ENCODE results near the gene UBASH3B.

UBASH3B gene

GRCh38 chr11:122747351-122747781, 91.8 kb downstream of the UBASH3B start:
- no peak overlapping the region for H3K4me3 ChIP-seq (ENCODE audit: low read length)
- TF ChIP-seq ZNF274 (IDR thresholded peaks at IDR 0.05; ENCODE audit: low read depth, low read length) = no peak

DNA sequence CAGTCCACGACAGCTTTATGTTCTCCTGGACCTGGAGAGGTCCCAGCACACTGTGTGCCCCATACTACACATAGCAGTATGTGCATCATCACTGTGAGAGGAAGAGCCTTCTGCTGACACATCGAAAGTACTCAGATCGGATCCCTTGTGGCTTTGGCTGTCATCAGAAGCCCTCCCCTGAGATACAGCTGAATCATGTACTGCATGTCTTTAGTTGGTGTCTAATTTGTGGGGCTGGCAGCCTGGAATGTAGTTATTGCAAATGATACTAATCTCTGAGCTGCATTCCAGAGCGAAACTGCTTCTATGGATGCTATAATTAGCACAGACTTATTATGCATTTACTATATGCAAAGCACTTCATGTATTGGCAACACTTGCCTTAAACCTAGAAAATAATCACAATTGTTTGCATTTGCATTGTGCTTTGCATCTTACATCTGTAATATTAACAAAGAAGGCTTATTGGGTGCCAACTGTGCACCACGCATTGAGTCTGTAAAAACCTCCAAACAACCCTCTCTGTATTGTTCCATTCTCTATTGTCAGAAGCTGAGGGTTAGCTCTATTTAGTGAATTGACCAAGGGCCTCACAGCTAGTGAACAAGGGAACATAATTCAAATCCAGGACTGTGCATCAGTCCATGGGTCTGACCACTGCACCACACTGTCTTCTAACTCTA, 93.6 kb downstream of the UBASH3B start:
- TF ChIP-seq ZNF274 (IDR thresholded peaks at IDR 0.05; ENCODE audit: low read depth, low read length) = no peak
- H3K4me3 ChIP-seq (ENCODE audit: low read length) = no peak overlapping the region

DNA sequence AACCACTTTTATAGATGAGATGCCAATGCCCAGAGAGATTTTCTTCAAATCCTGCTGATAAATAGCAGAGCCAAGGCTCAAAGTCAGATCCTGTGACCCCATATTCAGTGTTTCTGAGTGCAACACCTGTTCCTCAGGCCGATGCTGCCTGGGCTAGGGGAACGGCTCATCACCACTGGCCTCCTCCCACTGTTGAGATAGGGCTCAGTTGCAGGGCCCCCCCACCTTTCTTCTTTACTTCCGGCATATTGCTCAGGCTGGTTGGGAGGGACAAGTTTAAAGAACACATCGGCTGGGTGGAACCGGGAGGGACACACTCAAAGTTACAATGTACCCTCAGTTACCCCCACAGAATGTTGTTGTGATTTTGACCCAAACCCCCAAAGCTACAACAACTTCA, 94.5 kb downstream of the UBASH3B start:
- TF ChIP-seq ZNF274 (IDR thresholded peaks at IDR 0.05; ENCODE audit: low read depth, low read length) = no peak
- H3K4me3 ChIP-seq (ENCODE audit: low read length) = no peak overlapping the region

DNA sequence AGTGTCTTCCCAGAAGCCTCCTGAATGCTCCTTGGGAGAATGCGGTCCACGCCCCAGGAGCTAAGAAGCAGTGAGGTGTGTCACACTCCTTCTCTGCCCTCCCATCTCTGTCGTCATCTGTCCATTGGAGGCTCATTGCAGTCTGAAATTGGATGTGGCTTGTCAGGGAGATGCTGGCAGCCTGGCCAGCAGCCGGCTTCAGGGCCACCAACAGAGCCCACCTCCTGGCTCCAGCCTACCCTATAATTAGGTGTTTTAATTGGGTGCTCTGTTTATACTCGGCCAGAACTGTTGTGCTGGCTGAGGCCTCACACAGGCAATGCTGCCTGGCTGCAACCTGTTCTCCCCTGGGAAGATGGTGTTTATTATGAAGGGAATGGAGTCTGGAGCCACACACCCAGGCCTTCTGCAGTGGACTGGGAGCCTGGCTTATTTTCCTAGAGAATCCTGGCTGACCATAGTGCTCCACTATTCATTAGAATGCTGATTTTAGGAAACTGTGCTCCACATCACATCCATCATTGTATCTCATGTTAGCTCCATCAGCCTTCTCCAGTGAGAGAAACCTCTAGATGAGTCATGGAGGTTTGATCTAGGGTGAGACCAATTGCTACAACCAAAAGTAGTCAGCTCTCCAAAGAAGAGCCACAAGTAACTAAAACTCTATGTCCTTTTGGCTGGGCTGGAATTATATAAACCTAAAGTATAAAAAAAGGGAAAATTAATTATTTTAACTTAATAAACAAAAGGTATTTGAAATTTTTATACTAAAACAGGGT, 96.0 kb downstream of the UBASH3B start:
- no peak overlapping the region for H3K4me3 ChIP-seq (ENCODE audit: low read length)
- no peak for TF ChIP-seq ZNF274 (IDR thresholded peaks at IDR 0.05; ENCODE audit: low read depth, low read length)

- TF ChIP-seq ZNF274 (IDR thresholded peaks at IDR 0.05; ENCODE audit: low read depth, low read length) = no peak
- H3K4me3 ChIP-seq (ENCODE audit: low read length) = no peak overlapping the region
These were observed 98.5 kb downstream of the UBASH3B start for GRCh38 chr11:122754028-122754427.

DNA sequence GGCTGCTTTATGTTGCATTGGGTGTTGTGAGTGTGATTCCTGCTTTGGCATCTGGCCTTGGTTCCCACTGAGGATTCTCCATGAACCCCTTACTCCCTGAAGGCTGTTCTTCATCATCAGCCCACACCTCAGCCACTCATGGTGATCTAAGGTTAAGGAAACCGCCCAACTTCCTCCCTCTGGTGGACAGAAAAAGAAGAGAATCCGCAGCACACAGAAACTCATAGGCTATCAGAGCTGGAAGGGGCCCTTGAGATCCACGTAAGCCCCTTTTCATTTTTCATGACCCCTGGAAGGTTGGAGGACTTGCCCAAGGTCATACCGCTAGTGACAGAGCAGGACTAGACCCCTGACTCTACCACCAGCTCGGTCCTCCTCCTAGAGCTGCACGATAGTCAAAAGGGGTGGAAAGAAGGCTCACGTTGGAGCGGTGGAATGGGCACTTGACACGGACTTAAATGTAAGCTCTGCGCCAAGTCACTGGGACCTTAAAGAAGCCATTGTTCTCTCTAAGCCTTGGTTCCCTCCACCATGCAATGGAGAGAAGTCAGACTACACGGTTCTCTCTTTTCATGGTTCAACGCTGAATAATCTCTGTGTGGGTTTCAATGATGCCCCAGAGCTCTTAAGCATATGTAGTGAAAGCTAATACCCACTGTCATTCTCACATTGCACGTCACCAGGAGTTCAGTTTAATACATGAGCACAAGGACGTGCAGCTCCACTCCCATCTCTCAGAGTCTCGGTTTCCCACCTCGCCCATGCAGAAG, 99.2 kb downstream of the UBASH3B start:
- TF ChIP-seq ZNF274 (IDR thresholded peaks at IDR 0.05; ENCODE audit: low read depth, low read length) = no peak

GRCh38 chr11:122755409-122755808, 99.9 kb downstream of the UBASH3B start:
- TF ChIP-seq ZNF274 (IDR thresholded peaks at IDR 0.05; ENCODE audit: low read depth, low read length) = no peak
- H3K4me3 ChIP-seq (ENCODE audit: low read length) = no peak overlapping the region

More for the DNA sequence above, 99.2 kb downstream of the UBASH3B start:
- no peak overlapping the region for H3K4me3 ChIP-seq (ENCODE audit: low read length)

GRCh38 chr11:122755941-122756340, 100.4 kb downstream of the UBASH3B start:
- no peak for TF ChIP-seq ZNF274 (IDR thresholded peaks at IDR 0.05; ENCODE audit: low read depth, low read length)
- H3K4me3 ChIP-seq (ENCODE audit: low read length) = no peak overlapping the region

DNA sequence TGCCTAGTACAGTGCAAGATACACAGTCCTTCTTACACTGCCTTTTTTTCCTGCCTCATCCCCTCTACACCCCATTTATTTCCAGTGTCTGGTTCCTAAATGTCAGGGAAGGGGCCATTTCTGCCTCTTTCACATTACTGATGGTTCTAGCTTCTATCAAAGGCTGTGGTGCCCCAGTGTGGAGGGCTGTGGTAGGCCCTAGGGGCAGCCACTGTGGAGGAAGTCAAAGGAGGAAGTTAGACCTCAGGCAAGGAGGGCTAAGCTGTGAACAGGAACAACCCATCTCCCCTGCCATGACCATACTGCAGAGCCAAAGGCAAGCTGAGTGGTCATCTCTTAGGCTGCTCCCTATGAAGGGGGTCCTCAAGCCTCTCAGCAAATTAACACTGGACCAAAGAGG, 100.9 kb downstream of the UBASH3B start:
- no peak overlapping the region for H3K4me3 ChIP-seq (ENCODE audit: low read length)
- no peak for TF ChIP-seq ZNF274 (IDR thresholded peaks at IDR 0.05; ENCODE audit: low read depth, low read length)

DNA sequence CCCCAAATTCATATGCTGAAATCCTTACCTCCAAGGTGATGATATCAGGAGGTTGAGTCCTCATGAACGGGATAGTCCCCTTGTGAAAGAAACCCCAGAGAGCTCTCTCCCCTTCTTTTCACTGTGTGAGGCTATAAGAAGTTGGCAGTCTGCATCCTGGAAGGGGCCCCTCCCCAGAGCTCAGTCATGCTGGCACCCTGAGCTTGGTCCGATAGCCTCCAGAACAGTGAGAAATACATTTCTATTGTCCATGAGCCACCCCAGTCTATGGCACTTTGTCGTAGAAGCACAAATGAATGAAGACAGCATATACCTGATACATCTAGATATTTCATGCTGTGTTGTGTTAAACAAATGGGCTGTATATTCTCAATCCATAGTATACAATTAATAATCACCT, 101.7 kb downstream of the UBASH3B start:
- TF ChIP-seq ZNF274 (IDR thresholded peaks at IDR 0.05; ENCODE audit: low read depth, low read length) = no peak
- H3K4me3 ChIP-seq (ENCODE audit: low read length) = no peak overlapping the region

- H3K4me3 ChIP-seq (ENCODE audit: low read length) = no peak overlapping the region
- TF ChIP-seq ZNF274 (IDR thresholded peaks at IDR 0.05; ENCODE audit: low read depth, low read length) = no peak
These were observed 102.8 kb downstream of the UBASH3B start for GRCh38 chr11:122758339-122758738.

- H3K4me3 ChIP-seq (ENCODE audit: low read length) = no peak overlapping the region
- no peak for TF ChIP-seq ZNF274 (IDR thresholded peaks at IDR 0.05; ENCODE audit: low read depth, low read length)
These were observed 103.5 kb downstream of the UBASH3B start for GRCh38 chr11:122758974-122759373.

DNA sequence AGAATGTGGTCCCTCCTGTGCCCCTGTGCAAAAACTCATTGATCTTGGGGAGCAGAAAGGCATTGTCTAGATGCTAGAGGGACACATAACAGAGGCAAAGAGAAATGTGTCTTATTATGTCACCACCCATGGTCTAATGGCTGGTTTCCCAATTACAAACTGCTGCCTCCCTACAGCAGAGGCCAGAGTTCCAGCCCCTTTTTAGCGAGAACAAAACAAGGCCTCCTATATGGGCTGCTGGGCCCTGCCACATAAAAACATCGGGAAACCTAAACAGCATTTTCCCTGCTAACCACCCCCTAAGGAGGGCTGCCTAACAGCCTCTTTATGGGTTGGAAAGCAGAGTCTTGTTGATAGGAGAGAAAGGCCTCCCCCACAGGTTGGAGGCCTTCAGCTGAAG, 107.6 kb downstream of the UBASH3B start:
- H3K4me3 ChIP-seq (ENCODE audit: low read length) = no peak overlapping the region
- no peak for TF ChIP-seq ZNF274 (IDR thresholded peaks at IDR 0.05; ENCODE audit: low read depth, low read length)

DNA sequence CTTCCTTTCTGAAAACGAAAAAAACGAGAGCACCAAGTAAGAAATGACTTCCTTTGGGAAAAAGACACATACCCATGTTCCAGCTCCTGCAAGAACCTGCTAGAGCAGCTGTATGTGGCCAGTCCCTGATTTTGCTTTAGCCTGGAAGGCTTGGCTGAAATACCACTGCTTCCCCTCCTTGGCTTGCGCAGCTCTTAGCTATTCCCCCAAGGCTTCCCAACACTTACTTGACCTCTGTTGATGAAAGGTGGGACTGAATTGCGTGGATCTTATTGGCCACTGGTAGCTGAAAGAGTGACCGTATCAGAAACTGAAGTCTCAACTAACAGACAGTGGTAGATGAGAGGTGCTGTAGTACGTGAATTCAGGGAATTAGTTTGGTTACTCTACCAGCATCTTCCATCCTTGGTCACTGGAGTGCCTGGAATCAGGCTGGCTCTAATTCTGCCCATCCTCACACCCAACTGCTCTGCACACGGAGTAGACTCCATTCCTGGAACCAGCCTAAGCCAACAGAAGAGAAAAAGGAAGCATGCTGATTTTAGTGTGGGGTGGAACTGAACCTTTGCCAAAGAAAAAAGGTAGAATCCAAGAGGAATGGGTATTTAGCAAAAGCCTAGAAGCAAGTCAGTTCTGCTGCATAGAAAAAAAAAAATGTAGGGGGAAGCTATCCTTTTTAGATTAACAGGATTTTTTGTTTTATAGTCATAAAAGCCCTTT, 109.0 kb downstream of the UBASH3B start:
- H3K4me3 ChIP-seq (ENCODE audit: low read length) = no peak overlapping the region
- no peak for TF ChIP-seq ZNF274 (IDR thresholded peaks at IDR 0.05; ENCODE audit: low read depth, low read length)
